Measurements from ENCODE around the gene XYLB. TPM values are rescaled to one million over a fixed set of nuclear protein-coding genes. Genes with fewer than 3 reads are reported as not detected.

XYLB gene
- total RNA-seq, 6 experiments from 2014 or later: 26.2 to 48.3 (median 36.6) TPM

DNA sequence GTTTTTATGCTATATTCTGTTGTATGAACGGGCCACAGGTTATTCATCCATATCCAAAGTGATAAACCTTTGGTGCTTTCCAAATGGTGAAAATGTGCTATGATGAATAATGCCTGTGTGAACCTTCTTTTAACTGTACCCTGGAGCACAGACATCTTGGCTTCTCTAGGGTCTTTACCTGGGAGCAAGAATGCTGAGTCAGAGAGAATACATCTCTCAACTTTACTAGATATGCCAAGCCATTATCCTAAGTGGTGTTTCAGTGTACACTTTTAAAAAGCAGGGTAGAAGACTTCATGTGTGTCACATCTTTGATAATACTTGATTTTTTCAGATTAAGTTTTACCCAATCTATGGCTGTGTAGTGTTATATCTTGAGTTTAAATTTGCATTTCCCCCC is 23.5 kb upstream of the XYLB start:
- Histone ChIP-seq H3K27me3 (no peaks in the 10 kb centered on the region), H3K4me3 (no peak overlapping the region), H3K4me1 (no peaks in the 10 kb centered on the region), H3K27ac (no peak overlapping the region), H3K9me3 (no peaks in the 10 kb centered on the region), H3K36me3 (no peaks in the 10 kb centered on the region)
- no peak for DNase-seq
- TF ChIP-seq POLR2A (IDR thresholded peaks at IDR 0.05): no peak
- TF ChIP-seq, protein P1, sequence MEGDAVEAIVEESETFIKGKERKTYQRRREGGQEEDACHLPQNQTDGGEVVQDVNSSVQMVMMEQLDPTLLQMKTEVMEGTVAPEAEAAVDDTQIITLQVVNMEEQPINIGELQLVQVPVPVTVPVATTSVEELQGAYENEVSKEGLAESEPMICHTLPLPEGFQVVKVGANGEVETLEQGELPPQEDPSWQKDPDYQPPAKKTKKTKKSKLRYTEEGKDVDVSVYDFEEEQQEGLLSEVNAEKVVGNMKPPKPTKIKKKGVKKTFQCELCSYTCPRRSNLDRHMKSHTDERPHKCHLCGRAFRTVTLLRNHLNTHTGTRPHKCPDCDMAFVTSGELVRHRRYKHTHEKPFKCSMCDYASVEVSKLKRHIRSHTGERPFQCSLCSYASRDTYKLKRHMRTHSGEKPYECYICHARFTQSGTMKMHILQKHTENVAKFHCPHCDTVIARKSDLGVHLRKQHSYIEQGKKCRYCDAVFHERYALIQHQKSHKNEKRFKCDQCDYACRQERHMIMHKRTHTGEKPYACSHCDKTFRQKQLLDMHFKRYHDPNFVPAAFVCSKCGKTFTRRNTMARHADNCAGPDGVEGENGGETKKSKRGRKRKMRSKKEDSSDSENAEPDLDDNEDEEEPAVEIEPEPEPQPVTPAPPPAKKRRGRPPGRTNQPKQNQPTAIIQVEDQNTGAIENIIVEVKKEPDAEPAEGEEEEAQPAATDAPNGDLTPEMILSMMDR (IDR thresholded peaks at IDR 0.05): no peak
- WGBS (ENCODE audit: insufficient coverage, low coverage, low lambda C conversion rate, missing lambda C conversion rate): 88% methylated on average over 1 of the region's 1 CpG
- ATAC-seq: no peak
- intact Hi-C loops (cut with DNase I): no loop called here

DNA sequence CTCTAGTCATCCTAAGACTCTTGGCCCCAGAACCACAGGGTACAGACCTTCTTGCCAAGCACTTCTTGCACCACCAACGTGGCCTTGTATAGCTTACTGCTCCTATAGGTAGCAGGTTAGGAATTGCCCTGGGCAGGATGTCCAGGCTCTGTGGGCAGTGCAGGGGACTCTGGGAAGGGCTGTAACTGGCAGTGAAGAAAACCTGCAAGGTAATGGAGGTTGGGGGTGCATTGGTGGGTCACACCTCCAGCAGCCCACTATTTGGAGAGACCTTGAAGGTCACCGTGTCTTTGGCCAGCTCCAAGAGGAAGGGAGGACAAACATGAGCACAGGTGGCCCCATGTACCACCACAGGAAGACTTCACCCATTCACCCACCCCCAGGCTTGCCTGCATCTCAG is 21.3 kb upstream of the XYLB start:
- TF ChIP-seq, protein P1 (IDR thresholded peaks at IDR 0.05): no peak
- TF ChIP-seq POLR2A (IDR thresholded peaks at IDR 0.05): no peak
- Histone ChIP-seq H3K9me3 (no peaks in the 10 kb centered on the region), H3K4me3 (no peak overlapping the region), H3K27ac (no peak overlapping the region), H3K4me1 (no peaks in the 10 kb centered on the region), H3K36me3 (no peaks in the 10 kb centered on the region), H3K27me3 (no peaks in the 10 kb centered on the region)
- no peak for ATAC-seq
- no CpG with 5 or more reads among the region's 2 CpGs for WGBS (ENCODE audit: insufficient coverage, low coverage, low lambda C conversion rate, missing lambda C conversion rate)
- intact Hi-C loops (cut with DNase I): no loop called here
- DNase-seq: no peak

DNA sequence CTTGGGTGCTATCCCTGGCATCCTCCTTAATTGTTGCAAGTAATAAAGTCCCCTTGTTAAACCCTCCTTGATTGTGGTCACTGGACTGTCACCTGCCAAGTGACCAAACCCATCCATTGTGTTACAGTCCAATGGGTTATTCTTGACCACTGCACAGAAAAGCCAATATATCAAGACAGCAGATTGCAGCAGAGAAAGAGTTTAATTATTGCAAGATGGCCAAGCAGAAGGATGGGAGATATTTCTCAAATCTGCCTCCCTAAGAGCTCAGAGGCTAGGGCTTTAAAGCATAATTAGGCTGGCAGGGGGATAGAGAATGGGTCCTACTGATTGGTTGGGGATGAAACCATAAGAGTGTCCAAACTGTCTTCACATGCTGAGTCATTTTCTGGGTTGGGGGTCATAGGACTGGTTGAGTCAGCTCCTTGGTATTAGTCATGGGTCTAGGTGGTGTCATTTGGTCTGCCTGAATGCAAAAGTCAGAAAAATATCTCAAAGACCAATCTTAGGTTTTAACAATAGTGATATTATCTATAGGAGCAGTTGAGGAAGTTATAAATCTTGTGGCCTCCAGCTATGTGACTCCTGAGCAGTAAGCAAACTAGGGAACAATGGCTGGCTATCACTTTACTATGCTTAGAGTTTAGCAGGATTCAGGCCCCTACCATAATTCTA is 19.1 kb upstream of the XYLB start:
- Histone ChIP-seq H3K4me1 (peaks cover 0 to 4% (median 1%) of the 10 kb centered on the region in 4 donors), H3K9me3 (no peaks in the 10 kb centered on the region), H3K4me3 (no peak overlapping the region), H3K27me3 (no peaks in the 10 kb centered on the region), H3K36me3 (no peaks in the 10 kb centered on the region), H3K27ac (no peak overlapping the region)
- TF ChIP-seq POLR2A (IDR thresholded peaks at IDR 0.05): no peak
- TF ChIP-seq, protein P1 (IDR thresholded peaks at IDR 0.05): no peak
- DNase-seq (no peak), ATAC-seq (no peak)
- intact Hi-C loops (cut with DNase I): no loop called here

DNA sequence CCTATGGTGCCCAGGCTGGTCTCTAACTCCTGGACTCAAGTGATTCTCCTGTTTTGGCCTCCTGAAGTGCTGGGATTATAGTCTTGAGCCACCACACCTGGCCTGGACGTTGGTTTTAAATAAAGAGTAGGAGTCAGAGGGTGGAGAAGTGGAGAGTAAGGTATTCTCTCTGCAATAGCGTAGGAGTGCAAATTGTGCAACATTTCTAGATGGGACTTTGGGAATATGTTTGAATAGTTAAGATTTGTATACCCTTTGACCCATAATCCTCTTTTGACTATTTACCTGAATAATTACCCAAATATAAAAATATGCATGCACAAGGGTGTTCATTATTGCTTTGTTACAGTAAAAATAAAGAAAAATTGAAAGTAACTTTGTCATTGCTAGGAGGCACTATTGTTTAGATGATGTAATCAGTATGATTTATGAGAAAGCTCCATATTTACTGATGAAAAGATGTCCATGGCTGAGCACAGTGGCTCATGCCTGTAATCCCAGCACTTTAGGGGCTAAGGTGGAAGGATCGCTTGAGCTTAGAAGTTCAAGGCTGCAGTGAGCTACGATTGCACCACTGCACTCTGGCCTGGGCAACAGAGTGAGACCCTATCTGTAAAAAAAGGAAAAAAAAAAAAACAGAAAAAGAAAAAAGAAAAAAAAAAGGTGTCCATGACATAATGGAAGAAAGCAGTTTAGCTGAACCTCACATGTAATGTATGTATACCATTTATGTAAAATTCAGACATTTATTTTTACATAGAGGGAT is 15.1 kb upstream of the XYLB start:
- DNase-seq: no peak
- peak; percentile 41 to 63 (median 51) for ATAC-seq
- Histone ChIP-seq H3K4me3 (no peak overlapping the region), H3K36me3 (no peaks in the 10 kb centered on the region), H3K27ac (no peak overlapping the region), H3K4me1 (peaks cover 0 to 4% (median 1%) of the 10 kb centered on the region in 4 donors), H3K9me3 (no peaks in the 10 kb centered on the region), H3K27me3 (no peaks in the 10 kb centered on the region)
- TF ChIP-seq POLR2A (IDR thresholded peaks at IDR 0.05): no peak
- TF ChIP-seq, protein P1 (IDR thresholded peaks at IDR 0.05): no peak
- 50% methylated on average over 4 of the region's 4 CpGs for WGBS (ENCODE audit: insufficient coverage, low coverage, low lambda C conversion rate, missing lambda C conversion rate)
- intact Hi-C loops (cut with DNase I): no loop called here

All from right lobe of liver (tissue), 6 donors.